ENCODE data around the gene DVL1.

Gene DVL1

GRCh38 chr1:1302951-1303509 is 46.2 kb downstream of the DVL1 start:
- FAIRE-seq (no peak), DNase-seq (ENCODE audit: insufficient read length, low spot score) (no peak)

DNA sequence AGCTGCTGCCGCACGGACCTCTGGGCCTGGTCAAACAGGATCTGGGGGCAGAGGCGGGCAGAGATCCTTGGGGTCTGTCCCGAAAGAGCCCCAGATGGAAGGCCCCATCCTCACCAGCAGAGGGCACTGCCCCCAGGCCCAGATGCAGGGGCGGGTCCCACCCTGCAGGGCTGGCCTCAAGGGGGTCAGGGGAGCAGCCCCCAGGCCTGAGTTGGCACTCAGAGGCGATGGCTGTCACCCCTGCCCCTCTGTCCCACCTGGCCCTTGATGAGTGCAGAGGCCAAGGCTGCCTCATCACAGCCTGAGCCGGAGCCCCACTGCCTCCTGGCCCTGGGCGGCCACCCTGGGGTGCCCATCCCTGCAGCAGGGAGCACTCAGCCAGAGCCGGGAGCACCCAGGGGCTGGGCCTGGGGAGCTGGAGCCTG is 47.2 kb downstream of the DVL1 start:
- DNase-seq (ENCODE audit: insufficient read length, low spot score): no peak
- FAIRE-seq: no peak

DNA sequence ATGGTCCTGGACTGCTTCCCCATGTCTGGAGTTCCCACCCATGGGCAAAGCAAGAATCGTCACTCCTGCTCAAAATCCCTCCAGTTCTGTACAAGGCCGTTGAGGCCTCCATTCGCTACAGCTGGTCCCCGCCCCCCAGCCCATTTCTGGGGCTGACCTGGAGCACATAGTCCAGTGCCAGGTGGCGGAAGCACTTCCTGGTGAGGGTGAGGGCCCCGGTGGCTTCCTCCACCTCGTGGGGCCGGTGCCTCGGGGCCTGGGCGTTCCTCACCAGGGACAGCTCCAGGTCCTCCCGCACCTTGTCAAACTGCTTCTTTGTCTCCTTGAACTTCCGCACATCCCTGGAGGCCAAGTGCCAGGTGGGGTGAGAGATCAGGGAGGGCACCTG is 48.9 kb downstream of the DVL1 start:
- no peak for FAIRE-seq
- no peak for DNase-seq (ENCODE audit: insufficient read length, low spot score)

- FAIRE-seq: no peak
- DNase-seq (ENCODE audit: insufficient read length, low spot score): no peak
Observed at GRCh38 chr1:1299686-1300351, 49.4 kb downstream of the DVL1 start.

- FAIRE-seq (no peak), DNase-seq (ENCODE audit: insufficient read length, low spot score) (no peak)
Observed at GRCh38 chr1:1298861-1299685, 50.1 kb downstream of the DVL1 start.

- FAIRE-seq (no peak), DNase-seq (ENCODE audit: insufficient read length, low spot score) (no peak)
Observed at GRCh38 chr1:1297802-1298424, 51.3 kb downstream of the DVL1 start.

- DNase-seq (ENCODE audit: insufficient read length, low spot score): no peak
- FAIRE-seq: no peak
Observed at GRCh38 chr1:1296070-1297061, 52.9 kb downstream of the DVL1 start.

DNA sequence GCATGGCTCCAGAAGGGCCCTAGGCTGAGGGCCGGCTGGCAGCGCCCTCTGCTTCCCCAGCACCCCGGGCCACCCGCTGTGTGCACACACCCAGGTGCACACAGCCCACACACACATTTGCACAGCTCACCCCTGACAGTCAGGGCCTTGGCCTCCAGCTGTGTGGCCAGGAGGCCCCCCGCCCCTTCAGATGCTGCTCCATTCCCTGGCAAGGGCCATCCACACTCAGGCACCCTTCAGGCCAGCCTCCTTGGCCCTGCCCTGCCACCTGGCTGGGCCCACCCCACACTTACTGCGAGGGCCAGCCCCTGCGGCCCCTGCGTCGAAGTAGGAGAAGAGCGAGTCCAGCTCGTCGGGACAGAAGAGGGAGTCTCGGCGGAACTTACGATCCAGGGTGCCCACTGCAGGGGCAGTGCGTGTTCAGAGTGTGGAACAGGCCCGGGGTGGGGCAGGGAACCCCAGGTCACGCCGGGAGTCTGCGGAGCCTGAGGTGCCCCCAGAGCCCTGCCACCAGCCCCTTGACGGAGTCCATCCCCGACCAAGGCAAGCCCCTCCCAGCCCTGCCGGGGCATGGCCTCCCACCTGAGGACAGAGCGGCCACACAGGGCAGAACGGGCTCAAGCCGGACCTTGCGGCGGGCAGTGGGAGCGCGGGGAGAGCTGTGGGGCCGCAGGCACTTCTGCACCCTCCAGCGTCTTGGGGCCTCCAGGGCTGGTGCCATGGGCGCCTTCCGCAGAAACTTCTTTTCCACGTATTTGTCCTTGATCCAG is 53.9 kb downstream of the DVL1 start:
- DNase-seq (ENCODE audit: insufficient read length, low spot score) (no peak), FAIRE-seq (no peak)

DNA sequence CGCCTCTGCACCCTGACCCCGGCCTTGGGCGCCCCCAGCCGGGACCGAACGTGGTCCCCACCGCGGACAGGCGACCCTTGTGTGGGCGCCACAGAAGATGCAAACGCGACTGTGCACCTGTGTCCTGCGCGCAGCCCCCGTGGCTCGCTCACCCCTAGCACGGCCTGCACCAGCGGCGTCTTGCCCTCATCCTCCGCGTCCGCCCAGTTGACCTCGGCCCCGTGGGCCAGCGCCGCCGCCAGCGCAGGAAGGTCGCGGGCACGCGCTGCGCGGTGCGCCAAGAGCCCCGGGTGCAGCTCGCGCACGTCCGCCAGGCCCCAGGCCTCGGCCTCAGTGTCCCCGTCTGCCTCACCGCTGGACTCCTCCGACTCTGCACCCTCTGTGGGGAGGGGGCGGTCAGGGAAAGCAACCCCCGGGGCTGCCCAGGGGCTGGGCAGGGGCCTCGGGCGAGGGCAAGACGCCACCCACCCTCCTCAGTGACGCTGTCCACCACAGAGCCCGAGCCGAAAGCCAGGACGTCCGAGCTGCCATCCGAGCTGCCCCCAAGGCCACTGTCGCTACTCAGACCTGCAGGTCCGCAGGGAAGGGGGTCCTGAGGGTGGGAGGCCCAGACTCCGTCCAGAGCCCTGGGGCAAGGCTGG is 54.8 kb downstream of the DVL1 start:
- no peak for FAIRE-seq

GRCh38 chr1:1293263-1294249 is 55.7 kb downstream of the DVL1 start:
- FAIRE-seq: no peak
- no peak for DNase-seq (ENCODE audit: insufficient read length, low spot score)

More for the DNA sequence above, 54.8 kb downstream of the DVL1 start:
- no peak for DNase-seq (ENCODE audit: insufficient read length, low spot score)

GRCh38 chr1:1292851-1293250 is 56.4 kb downstream of the DVL1 start:
- DNase-seq (ENCODE audit: insufficient read length, low spot score) (no peak), FAIRE-seq (no peak)

- DNase-seq (ENCODE audit: insufficient read length, low spot score) (no peak), FAIRE-seq (no peak)
Observed at GRCh38 chr1:1292442-1292779, 56.8 kb downstream of the DVL1 start.

- FAIRE-seq: peak; percentile 66
- DNase-seq (ENCODE audit: insufficient read length, low spot score): no peak
Observed at GRCh38 chr1:1291548-1292441, 57.4 kb downstream of the DVL1 start.

GRCh38 chr1:1291023-1291528 is 58.1 kb downstream of the DVL1 start:
- FAIRE-seq: no peak
- no peak for DNase-seq (ENCODE audit: insufficient read length, low spot score)

DNA sequence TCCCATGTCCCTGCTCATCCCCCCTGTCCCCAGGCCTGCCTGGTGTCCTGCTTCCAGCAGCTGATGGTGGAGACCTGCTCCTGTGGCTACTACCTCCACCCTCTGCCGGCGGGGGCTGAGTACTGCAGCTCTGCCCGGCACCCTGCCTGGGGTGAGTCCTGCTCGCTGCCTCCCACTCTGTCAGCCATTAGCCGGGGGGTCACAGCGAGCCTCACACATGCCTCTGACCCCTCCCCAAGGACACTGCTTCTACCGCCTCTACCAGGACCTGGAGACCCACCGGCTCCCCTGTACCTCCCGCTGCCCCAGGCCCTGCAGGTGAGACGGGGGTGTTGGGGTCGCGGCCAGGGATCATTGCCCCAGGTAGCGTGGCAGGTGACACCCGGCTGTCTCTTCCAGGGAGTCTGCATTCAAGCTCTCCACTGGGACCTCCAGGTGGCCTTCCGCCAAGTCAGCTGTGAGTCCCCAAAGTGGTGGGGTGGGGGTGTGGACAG is 58.9 kb downstream of the DVL1 start:
- DNase-seq (ENCODE audit: insufficient read length, low spot score) (no peak), FAIRE-seq (no peak)

- DNase-seq (ENCODE audit: insufficient read length, low spot score) (no peak), FAIRE-seq (no peak)
Observed at GRCh38 chr1:1287288-1288110, 61.7 kb downstream of the DVL1 start.
